Left kidney (tissue), 2 donors: Measurements from ENCODE around the gene CHURC1. TPM values are rescaled to one million over a fixed set of nuclear protein-coding genes. Genes with fewer than 3 reads are reported as not detected.
"Not testable (repeated sequence)": the region's sequence is repeated elsewhere in the genome, so short reads cannot be mapped to it uniquely, and the experiment has no call there.

Source experiments
- DNase-seq: peaks from one replicate; pipeline ENCODE4 v3.0.0-alpha.2; 2013
- polyA plus RNA-seq: library from polyadenylated mRNA; unstranded; fragments of 120-200 nt; gene quantifications from one replicate; pipeline ENCODE4 v1.2.1, GENCODE V29; 2013; ENCODE audit not compliant: insufficient read length

Gene CHURC1
- polyA plus RNA-seq, 1 donor: 63.3 TPM

GRCh38 chr14:64891839-64892375, 22.3 kb upstream of the CHURC1 start:
- peak; percentile 54 for DNase-seq

GRCh38 chr14:64899958-64900357, 14.3 kb upstream of the CHURC1 start:
- no peak for DNase-seq

- DNase-seq: no peak
Measured at GRCh38 chr14:64906022-64906421, 8.2 kb upstream of the CHURC1 start.

- DNase-seq: peak; percentile 18
Measured at GRCh38 chr14:64910847-64911495, 3.3 kb upstream of the CHURC1 start.

- no peak for DNase-seq
Measured at GRCh38 chr14:64912261-64912660, 2.0 kb upstream of the CHURC1 start.

GRCh38 chr14:64913477-64913876, 778 bp upstream of the CHURC1 start:
- DNase-seq: not testable (repeated sequence)

- no peak for DNase-seq
Measured at GRCh38 chr14:64915029-64915424, 772 bp downstream of the CHURC1 start.

- DNase-seq: no peak
Measured at GRCh38 chr14:64915797-64916196, 1.5 kb downstream of the CHURC1 start.

GRCh38 chr14:64918216-64918615, 4.0 kb downstream of the CHURC1 start:
- DNase-seq: no peak

GRCh38 chr14:64919215-64919614, 5.0 kb downstream of the CHURC1 start:
- DNase-seq: no peak

GRCh38 chr14:64919618-64920017, 5.4 kb downstream of the CHURC1 start:
- no peak for DNase-seq

- DNase-seq: no peak
Measured at GRCh38 chr14:64920465-64920864, 6.2 kb downstream of the CHURC1 start.

GRCh38 chr14:64923015-64923414, 8.8 kb downstream of the CHURC1 start:
- DNase-seq: no peak

- no peak for DNase-seq
Measured at GRCh38 chr14:64926398-64926995, 12.2 kb downstream of the CHURC1 start.

- DNase-seq: no peak
Measured at GRCh38 chr14:64927031-64927430, 12.8 kb downstream of the CHURC1 start.

- DNase-seq: no peak
Measured at GRCh38 chr14:64928239-64929013, 14.2 kb downstream of the CHURC1 start.

GRCh38 chr14:64929014-64929359, 14.7 kb downstream of the CHURC1 start:
- DNase-seq: no peak

GRCh38 chr14:64930085-64930843, 16.0 kb downstream of the CHURC1 start:
- no peak for DNase-seq

- no peak for DNase-seq
Measured at GRCh38 chr14:64931123-64931522, 16.9 kb downstream of the CHURC1 start.

- DNase-seq: no peak
Measured at GRCh38 chr14:64932231-64932630, 18.0 kb downstream of the CHURC1 start.

- no peak for DNase-seq
Measured at GRCh38 chr14:64934338-64934929, 20.2 kb downstream of the CHURC1 start.

- DNase-seq: no peak
Measured at GRCh38 chr14:64935508-64935907, 21.3 kb downstream of the CHURC1 start.
